GM12874 (cell line): ENCODE results near the gene GPR31.

Experiments used
- CTCF ChIP-seq: IDR thresholded peaks from 2 replicates; pipeline ENCODE4 v1.5.1; 2011; ENCODE audit warnings: low read depth, mild to moderate bottlenecking, control low read depth, low read length, moderate library complexity; ENCODE audit not compliant: insufficient read depth

GPR31 gene

DNA sequence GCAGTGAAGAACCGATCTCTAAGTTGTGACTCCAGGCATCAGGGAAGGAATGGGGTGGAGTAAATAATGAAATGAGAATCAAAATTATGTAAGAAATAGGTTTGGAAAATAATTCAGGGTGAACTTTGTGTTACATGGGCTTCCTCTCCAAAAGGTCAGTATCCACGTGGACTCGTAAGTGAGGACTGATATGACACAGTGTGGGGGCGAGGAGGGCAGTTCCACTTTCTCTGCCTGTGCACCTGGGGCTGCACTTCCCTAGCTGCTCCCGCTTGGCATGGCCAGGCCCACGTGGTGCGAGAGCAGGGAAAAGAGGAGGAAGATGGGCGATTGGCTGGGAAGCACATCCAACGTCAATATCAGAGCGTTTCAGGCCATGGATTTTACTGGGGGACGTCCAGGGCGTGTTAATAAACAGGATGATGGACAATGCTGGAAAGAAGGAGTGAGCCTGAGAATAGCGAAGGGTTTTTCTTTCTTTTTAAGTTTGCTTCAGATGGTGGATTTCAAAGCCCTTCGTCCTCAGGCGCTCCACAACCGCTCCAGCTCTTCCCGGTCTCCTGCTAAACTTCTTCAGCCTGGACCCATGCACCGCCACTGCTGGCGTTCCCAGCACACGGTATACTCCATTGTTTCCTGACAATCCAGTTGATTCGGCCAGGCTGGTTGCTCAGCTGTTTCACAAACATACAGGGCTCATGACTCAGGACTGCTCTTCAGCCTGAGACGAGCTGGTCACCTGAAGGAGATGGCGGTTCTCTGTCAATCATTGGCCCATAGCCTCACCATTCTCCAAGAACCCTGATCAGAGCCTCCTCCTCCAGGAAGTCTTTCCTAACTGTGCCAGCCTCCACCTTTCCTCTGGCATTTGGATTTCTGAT is 23.1 kb downstream of the GPR31 start:
- TF ChIP-seq CTCF = no peak

- no peak for TF ChIP-seq CTCF
Measured at GRCh38 chr6:167130712-167131684, 26.8 kb downstream of the GPR31 start.

GRCh38 chr6:167130008-167130677 is 27.6 kb downstream of the GPR31 start:
- no peak for TF ChIP-seq CTCF

DNA sequence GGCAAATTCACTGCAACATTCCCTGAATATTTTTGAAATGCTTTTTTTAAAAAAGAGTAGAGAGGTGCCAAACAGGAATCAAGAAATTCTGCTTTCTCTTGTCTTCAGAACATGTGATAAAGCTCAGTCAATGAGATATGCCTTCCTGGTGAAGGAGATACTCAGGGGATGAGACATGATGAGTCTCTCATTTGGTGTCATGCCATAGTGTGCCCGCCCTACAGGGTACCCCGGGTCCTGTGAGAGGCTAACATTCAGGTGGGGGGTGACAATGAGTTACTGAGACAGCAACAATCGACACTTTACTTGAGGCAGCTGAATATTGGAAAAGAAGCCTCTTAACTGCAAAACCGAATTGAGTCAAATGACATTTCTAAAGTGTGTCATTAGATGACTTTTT is 28.2 kb downstream of the GPR31 start:
- no peak for TF ChIP-seq CTCF

GRCh38 chr6:167129159-167129558 is 28.6 kb downstream of the GPR31 start:
- no peak for TF ChIP-seq CTCF

- 0 out of 2 replicates have a peak, but pooled peaks have one; percentile 15 for TF ChIP-seq CTCF
Measured at GRCh38 chr6:167127785-167128531, 29.8 kb downstream of the GPR31 start.
